Activated CD8-positive, alpha-beta memory T cell treated with anti-CD3 and anti-CD28 coated beads, Interleukin-2, amount 10 ng/mL, durations not matched to agents 7 days and 5 days (primary cell): ENCODE measurements around the gene P2RX5. TPM values are rescaled to one million over a fixed set of nuclear protein-coding genes. Genes with fewer than 3 reads are reported as not detected.
A peak's percentile ranks its signal among the peaks of the same experiment; 100 is the strongest.

ENCODE experiments used
- ATAC-seq: fragments of 150-1000 bp; cut with Tn5 transposase; one replicate; pipeline ENCODE4 v1.10.0; 2021; ENCODE audit warnings: moderate library complexity
- CTCF ChIA-PET: fragments of 350-600 bp; sonication (Branson Sonifier 250); formaldehyde crosslinking; loops from one replicate; lab custom pipeline; 2021; ENCODE audit warnings: antibody characterized with exemption; lab: Charles Lee
- DNase-seq: peaks from one replicate; pipeline ENCODE4 v3.0.0-alpha.2; 2020
- H3K27ac Mint-ChIP-seq: one replicate; pipeline ENCODE4 v1.8.0; 2021; ENCODE audit warnings: mild to moderate bottlenecking, mixed read lengths
- H3K27me3 Mint-ChIP-seq: one replicate; pipeline ENCODE4 v1.8.0; 2021; ENCODE audit warnings: mixed read lengths
- H3K36me3 Mint-ChIP-seq: one replicate; pipeline ENCODE4 v1.8.0; 2021; ENCODE audit warnings: mild to moderate bottlenecking, mixed read lengths
- H3K4me1 Mint-ChIP-seq: one replicate; pipeline ENCODE4 v1.8.0; 2021; ENCODE audit warnings: mixed read lengths
- H3K4me3 Mint-ChIP-seq: one replicate; pipeline ENCODE4 v1.8.0; 2021; ENCODE audit warnings: mild to moderate bottlenecking, moderate library complexity, mixed read lengths
- H3K9me3 Mint-ChIP-seq: one replicate; pipeline ENCODE4 v1.8.0; 2022; ENCODE audit warnings: low read depth, mixed read lengths
- total RNA-seq, 2 experiments: library from RNA; stranded (reverse); gene quantifications; one replicate each; pipeline ENCODE4 v1.2.3, GENCODE V29; 2021

The P2RX5 gene
- total RNA-seq, 2 experiments from 2014 or later: 18.1 to 24.6 TPM

GRCh38 chr17:3639981-3640596 lies 55.9 kb downstream of the P2RX5 start:
- peak; percentile 65 for DNase-seq
- CTCF ChIA-PET: interaction anchor here (0.7 to 1.4 kb wide), 5 partner anchors 11 to 592 kb away, joined by 3 to 5 read pairs (median 3); no protein-coding TSS in a partner anchor
- H3K27me3 Mint-ChIP-seq: no peaks in the 10 kb centered on the region
- no peak for ATAC-seq
- peak overlapping the region; percentile 13 for H3K4me3 Mint-ChIP-seq
- no peaks in the 10 kb centered on the region for H3K9me3 Mint-ChIP-seq
- H3K4me1 Mint-ChIP-seq: peaks cover 62% of the 10 kb centered on the region
- peaks cover 3% of the 10 kb centered on the region for H3K36me3 Mint-ChIP-seq
- peak overlapping the region; percentile 88 for H3K27ac Mint-ChIP-seq

GRCh38 chr17:3636908-3637373 lies 59.0 kb downstream of the P2RX5 start:
- peak overlapping the region; percentile 91 for H3K4me3 Mint-ChIP-seq
- H3K36me3 Mint-ChIP-seq: peaks cover 9% of the 10 kb centered on the region
- peaks cover 50% of the 10 kb centered on the region for H3K4me1 Mint-ChIP-seq
- no peak overlapping the region for H3K27ac Mint-ChIP-seq
- ATAC-seq (no peak), DNase-seq (peak; percentile 47)
- H3K27me3 Mint-ChIP-seq: no peaks in the 10 kb centered on the region
- no peaks in the 10 kb centered on the region for H3K9me3 Mint-ChIP-seq
- CTCF ChIA-PET: interaction anchor here (0.8 to 1.7 kb wide), 7 partner anchors 10 to 91 kb away, joined by 3 to 7 read pairs (median 3); no protein-coding TSS in a partner anchor

- peak; percentile 97 for ATAC-seq
- DNase-seq: peak; percentile 97
- H3K9me3 Mint-ChIP-seq: no peaks in the 10 kb centered on the region
- peak within 1 kb of the TSS; percentile 91 for H3K4me3 Mint-ChIP-seq
- peak within 1 kb of the TSS; percentile 99 for H3K27ac Mint-ChIP-seq
- H3K4me1 Mint-ChIP-seq: peaks cover 45% of the 10 kb centered on the region
- no peaks in the 10 kb centered on the region for H3K27me3 Mint-ChIP-seq
- CTCF ChIA-PET: interaction anchor here (0.7 to 1.7 kb wide), 14 partner anchors 8 to 1124 kb away, joined by 3 to 9 read pairs (median 3); partner anchors contain the start of gene NCBP3
- peaks cover 5% of the 10 kb centered on the region for H3K36me3 Mint-ChIP-seq
Observed at GRCh38 chr17:3636154-3636907, 59.6 kb downstream of the P2RX5 start, which contains the start of the genes CTNS and SHPK. CTNS (plus strand) TSS chr17:3636760; CDS start chr17:3640207, 3,447 bp downstream. SHPK (minus strand) TSS chr17:3636250; CDS start chr17:3636219, 31 bp downstream.

GRCh38 chr17:3635474-3636153 lies 60.3 kb downstream of the P2RX5 start:
- Mint-ChIP-seq H3K27me3 (no peaks in the 10 kb centered on the region), H3K4me3 (peak overlapping the region; percentile 91), H3K36me3 (peaks cover 5% of the 10 kb centered on the region), H3K27ac (no peak overlapping the region), H3K4me1 (peaks cover 40% of the 10 kb centered on the region), H3K9me3 (no peaks in the 10 kb centered on the region)
- CTCF ChIA-PET: interaction anchor here (0.7 to 1.7 kb wide), 13 partner anchors 9 to 1123 kb away, joined by 3 to 9 read pairs (median 3); partner anchors contain the start of gene NCBP3
- ATAC-seq (no peak), DNase-seq (no peak)

GRCh38 chr17:3632287-3632686 lies 63.7 kb downstream of the P2RX5 start:
- H3K4me3 Mint-ChIP-seq: no peak overlapping the region
- no peak for DNase-seq
- H3K27me3 Mint-ChIP-seq: no peaks in the 10 kb centered on the region
- H3K9me3 Mint-ChIP-seq: no peaks in the 10 kb centered on the region
- CTCF ChIA-PET: interaction anchor here (0.8 to 1.3 kb wide), 2 partner anchors 11 to 1665 kb away, joined by 3 read pairs; no protein-coding TSS in a partner anchor
- peaks cover 9% of the 10 kb centered on the region for H3K36me3 Mint-ChIP-seq
- no peak for ATAC-seq
- H3K4me1 Mint-ChIP-seq: peaks cover 13% of the 10 kb centered on the region
- H3K27ac Mint-ChIP-seq: no peak overlapping the region

- ATAC-seq: no peak
- Mint-ChIP-seq H3K4me3 (no peak overlapping the region), H3K4me1 (peaks cover 9% of the 10 kb centered on the region), H3K27ac (no peak overlapping the region), H3K27me3 (no peaks in the 10 kb centered on the region), H3K9me3 (no peaks in the 10 kb centered on the region), H3K36me3 (peaks cover 18% of the 10 kb centered on the region)
- CTCF ChIA-PET: no interaction called here
- DNase-seq: no peak
Observed at GRCh38 chr17:3630781-3631180, 65.2 kb downstream of the P2RX5 start.

GRCh38 chr17:3627769-3628167 lies 68.2 kb downstream of the P2RX5 start:
- Mint-ChIP-seq H3K27me3 (no peaks in the 10 kb centered on the region), H3K4me1 (no peaks in the 10 kb centered on the region), H3K27ac (no peak overlapping the region), H3K9me3 (no peaks in the 10 kb centered on the region), H3K4me3 (no peak overlapping the region), H3K36me3 (peaks cover 17% of the 10 kb centered on the region)
- ATAC-seq (no peak), DNase-seq (no peak)
- CTCF ChIA-PET: interaction anchor here (1.6 kb wide), 1 partner anchor 26 kb away, joined by 5 read pairs; no protein-coding TSS in a partner anchor

- H3K4me3 Mint-ChIP-seq: no peak overlapping the region
- H3K36me3 Mint-ChIP-seq: peaks cover 17% of the 10 kb centered on the region
- CTCF ChIA-PET: interaction anchor here (1.2 to 1.6 kb wide), 2 partner anchors 9 to 25 kb away, joined by 5 read pairs; partner anchors contain the start of genes CTNS and SHPK
Observed at GRCh38 chr17:3626831-3627768, 68.9 kb downstream of the P2RX5 start.

More at GRCh38 chr17:3626831-3627768, 68.9 kb downstream of the P2RX5 start:
- DNase-seq: no peak
- H3K27me3 Mint-ChIP-seq: no peaks in the 10 kb centered on the region
- H3K9me3 Mint-ChIP-seq: no peaks in the 10 kb centered on the region
- no peaks in the 10 kb centered on the region for H3K4me1 Mint-ChIP-seq
- ATAC-seq: no peak
- H3K27ac Mint-ChIP-seq: no peak overlapping the region

Other genes starting within 250 kb of the P2RX5 start
- under 1 TPM in 1 of 2 experiments, not detected in 1; 0.67 TPM for gene SPATA22, start 224.3 kb downstream of the P2RX5 start, total RNA-seq
- gene ASPA, start 220.2 kb downstream of the P2RX5 start, total RNA-seq: not detected
- under 1 TPM; 0.41 to 0.98 TPM for gene TRPV3, start 138.3 kb downstream of the P2RX5 start, total RNA-seq
- gene TRPV1, start 86.7 kb downstream of the P2RX5 start, total RNA-seq: 1 to 10 TPM; 5.3 to 5.4 TPM
- gene SHPK, start 59.9 kb downstream of the P2RX5 start, total RNA-seq: 10 to 100 TPM; 13.4 to 13.9 TPM
- 10 to 100 TPM in 1 of 2 experiments, 1 to 10 TPM in 1; 9.7 to 20.6 TPM for gene CTNS, start 59.4 kb downstream of the P2RX5 start, total RNA-seq
- gene TAX1BP3, start 27.6 kb downstream of the P2RX5 start, total RNA-seq: 10 to 100 TPM; 19.5 to 27.9 TPM
- 10 to 100 TPM; 43.7 to 57.0 TPM for gene EMC6, start 27.3 kb downstream of the P2RX5 start, total RNA-seq
- 10 to 100 TPM; 30.4 to 31.2 TPM for gene HASPIN, start 27.7 kb upstream of the P2RX5 start, total RNA-seq
- 10 to 100 TPM; 54.4 to 70.9 TPM for gene ITGAE, start 105.0 kb upstream of the P2RX5 start, total RNA-seq
- 10 to 100 TPM; 46.3 to 48.7 TPM for gene NCBP3, start 150.1 kb upstream of the P2RX5 start, total RNA-seq
- 1 to 10 TPM; 1.8 TPM for gene CAMKK1, start 196.9 kb upstream of the P2RX5 start, total RNA-seq
- under 1 TPM; 0.58 to 0.61 TPM for gene P2RX1, start 220.3 kb upstream of the P2RX5 start, total RNA-seq